Stimulated activated CD8-positive, alpha-beta memory T cell treated with anti-CD3 and anti-CD28 coated beads, Interleukin-15, amount 100 ng/mL, for 1 hour (primary cell): ENCODE results near the gene SIX5.

Experiments
- DNase-seq: peaks from one replicate; pipeline ENCODE4 v3.0.0-alpha.2; 2020; ENCODE audit warnings: low read depth

The SIX5 gene

GRCh38 chr19:45792470-45793177 lies 23.6 kb upstream of the SIX5 start, which contains the start of gene DMWD:
TSS of gene DMWD (minus strand) at chr19:45792845. CDS start at chr19:45792756, 89 bp downstream.
- peak; percentile 100 for DNase-seq

GRCh38 chr19:45791744-45792469 lies 22.9 kb upstream of the SIX5 start:
- DNase-seq = no peak

- DNase-seq = no peak
These were observed 21.9 kb upstream of the SIX5 start for GRCh38 chr19:45790942-45791341.

GRCh38 chr19:45789035-45789786 lies 20.2 kb upstream of the SIX5 start:
- no peak for DNase-seq

GRCh38 chr19:45786533-45786894 lies 17.5 kb upstream of the SIX5 start:
- DNase-seq = no peak

GRCh38 chr19:45785781-45786532 lies 16.9 kb upstream of the SIX5 start:
- no peak for DNase-seq

- no peak for DNase-seq
These were observed 16.0 kb upstream of the SIX5 start for GRCh38 chr19:45785097-45785496.

- no peak for DNase-seq
These were observed 15.0 kb upstream of the SIX5 start for GRCh38 chr19:45784096-45784495.

- DNase-seq = no peak
These were observed 14.1 kb upstream of the SIX5 start for GRCh38 chr19:45782820-45783785.

- no peak for DNase-seq
These were observed 13.2 kb upstream of the SIX5 start, which contains the start of gene DMPK for GRCh38 chr19:45782162-45782691. TSS of gene DMPK (minus strand) at chr19:45782490. CDS start at chr19:45782352, 138 bp downstream.

GRCh38 chr19:45781214-45782161 lies 12.4 kb upstream of the SIX5 start:
- DNase-seq = no peak

GRCh38 chr19:45780448-45781213 lies 11.6 kb upstream of the SIX5 start:
- DNase-seq = no peak

- DNase-seq = no peak
These were observed 11.0 kb upstream of the SIX5 start for GRCh38 chr19:45780146-45780447.

GRCh38 chr19:45779231-45780145 lies 10.4 kb upstream of the SIX5 start:
- peak; percentile 64 for DNase-seq

- DNase-seq = no peak
These were observed 9.1 kb upstream of the SIX5 start for GRCh38 chr19:45778010-45778661.

- DNase-seq = no peak
These were observed 8.4 kb upstream of the SIX5 start for GRCh38 chr19:45777395-45777961.

GRCh38 chr19:45774765-45775164 lies 5.7 kb upstream of the SIX5 start:
- DNase-seq = no peak
